GM19468 (cell line): ENCODE measurements around the gene STK10.

Source experiments
- ATAC-seq: cut with Tn5 transposase; IDR thresholded peaks from one replicate; pipeline ENCODE4 v1.9.1; 2021; ENCODE audit warnings: mild to moderate bottlenecking, moderate library complexity, moderate number of reproducible peaks; ENCODE audit not compliant: unreplicated experiment; ENCODE audit errors: extremely low read depth

The STK10 gene

DNA sequence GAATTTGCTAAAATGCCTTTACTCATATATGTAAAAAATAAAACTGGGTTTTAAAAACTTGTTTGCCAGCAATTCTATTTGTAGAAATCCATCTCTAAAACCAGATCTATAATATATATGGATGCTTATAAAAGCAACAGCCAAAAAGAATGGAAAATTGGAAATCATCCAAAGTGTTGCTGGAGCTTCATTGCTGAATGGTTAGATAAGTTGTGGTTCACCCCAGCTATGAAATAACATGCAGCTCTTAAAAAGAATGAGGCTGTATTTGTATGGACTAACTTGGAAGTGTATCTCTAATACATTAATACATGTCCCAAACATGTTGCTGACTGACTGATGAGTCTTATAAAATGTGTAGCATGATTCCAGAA lies 76.2 kb downstream of the STK10 start:
- no peak for ATAC-seq

DNA sequence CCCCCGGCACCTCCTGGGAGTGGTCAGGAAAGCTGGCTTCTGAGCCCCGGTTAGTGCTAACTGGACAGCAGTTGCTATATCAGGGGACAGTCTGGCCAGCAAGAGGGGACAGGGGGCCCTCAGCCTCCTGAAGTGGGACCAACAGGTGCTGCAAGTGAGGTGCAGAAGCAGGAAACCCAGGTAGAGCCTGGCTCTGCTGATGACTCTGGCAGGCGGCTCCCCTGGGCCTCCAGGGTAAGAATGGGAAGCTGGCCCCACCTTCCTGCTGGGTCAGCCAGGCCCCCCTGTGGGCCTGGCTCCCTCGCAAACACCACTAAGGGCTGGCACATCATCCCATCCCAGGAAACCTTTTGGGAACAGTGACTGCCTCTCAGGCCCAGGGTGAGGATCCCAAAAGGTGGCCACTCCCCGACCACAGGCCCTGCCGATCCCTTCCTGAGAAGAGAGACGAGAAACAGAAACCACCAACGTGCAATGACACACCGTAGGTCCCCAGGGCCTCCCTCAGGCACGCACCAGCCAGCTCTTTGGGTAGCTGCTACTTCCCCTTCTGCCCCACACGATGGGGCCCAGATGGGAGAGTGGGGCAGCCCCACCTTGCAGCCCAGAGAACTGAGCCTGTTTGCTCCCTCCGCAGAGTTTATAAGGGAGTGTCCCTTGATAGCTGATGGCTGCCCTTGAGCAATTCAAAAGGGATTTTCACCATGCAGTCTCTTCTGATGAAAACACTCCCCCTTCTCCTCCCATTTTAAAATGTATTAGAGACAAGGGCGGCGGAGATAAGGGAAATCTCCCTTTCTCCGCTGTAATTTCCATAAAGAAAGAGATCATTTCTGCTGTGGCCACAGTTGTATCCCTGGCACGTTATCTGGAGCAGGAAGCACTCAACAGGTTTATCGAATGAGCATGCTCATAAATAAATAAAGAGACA lies 76.8 kb downstream of the STK10 start:
- ATAC-seq, result peak; percentile 70

DNA sequence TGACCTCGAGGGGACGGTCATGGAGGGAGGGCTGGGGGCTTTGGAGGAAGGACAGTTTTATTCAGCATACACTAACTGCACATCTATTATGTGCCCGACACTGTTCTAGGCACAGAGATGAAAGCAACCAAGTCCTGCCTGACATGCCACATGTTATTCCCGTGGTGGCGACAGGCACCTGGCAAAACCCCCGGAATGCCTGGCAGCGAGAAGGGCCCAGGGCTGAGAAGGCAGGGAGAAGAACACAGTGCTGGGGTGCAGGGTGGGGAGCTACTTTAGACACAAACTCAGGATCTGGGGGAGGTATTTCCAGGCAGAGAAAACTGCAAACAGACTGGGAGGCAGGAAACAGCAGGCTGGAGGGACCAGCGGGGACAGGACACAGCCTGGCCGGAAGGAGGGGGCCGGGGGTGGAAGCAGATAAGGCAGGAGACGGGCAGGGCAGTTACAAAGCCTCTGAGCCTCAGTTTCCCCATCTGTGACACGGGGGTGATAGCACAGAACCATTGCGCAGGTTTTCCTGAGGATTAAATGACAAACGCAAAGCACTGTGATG lies 77.7 kb downstream of the STK10 start:
- ATAC-seq, result no peak

DNA sequence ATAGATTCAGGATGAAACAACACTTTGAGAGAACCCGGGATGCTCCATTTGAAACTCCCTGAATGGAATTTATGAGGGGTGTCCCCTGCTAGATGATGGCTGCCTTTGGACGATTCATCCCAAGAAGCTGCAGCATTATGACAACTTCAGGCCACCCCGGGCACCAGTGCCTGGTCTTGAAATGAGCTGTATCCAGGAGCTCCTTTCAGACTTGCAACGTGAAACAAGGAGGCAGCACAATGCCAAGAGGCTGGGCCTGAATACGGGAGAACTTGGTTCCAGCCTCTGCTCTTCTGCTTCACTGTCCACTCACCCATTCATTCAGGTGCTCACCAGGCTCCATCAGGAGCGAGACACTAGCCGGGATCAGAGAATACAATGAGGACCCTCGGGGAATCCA lies 78.3 kb downstream of the STK10 start:
- no peak for ATAC-seq

DNA sequence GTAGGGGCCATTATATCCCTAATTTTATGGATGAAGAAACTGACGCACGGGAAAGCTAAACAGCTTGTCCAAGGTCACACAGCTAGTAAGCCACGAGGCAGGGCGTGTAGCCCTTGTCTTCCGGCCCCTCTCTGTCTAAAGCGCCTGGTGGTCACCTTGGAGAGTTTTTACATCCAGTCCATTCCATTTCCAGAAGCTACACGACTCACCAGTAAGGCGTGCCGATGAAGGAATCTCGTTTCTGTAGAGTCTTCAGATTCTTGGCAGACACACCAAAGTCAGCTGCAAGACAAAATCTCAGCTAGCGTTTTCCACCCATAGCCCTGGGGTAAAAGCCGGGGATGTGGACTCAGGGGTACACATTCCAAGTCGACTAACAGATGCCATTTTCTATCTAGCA lies 80.5 kb downstream of the STK10 start:
- no peak for ATAC-seq

DNA sequence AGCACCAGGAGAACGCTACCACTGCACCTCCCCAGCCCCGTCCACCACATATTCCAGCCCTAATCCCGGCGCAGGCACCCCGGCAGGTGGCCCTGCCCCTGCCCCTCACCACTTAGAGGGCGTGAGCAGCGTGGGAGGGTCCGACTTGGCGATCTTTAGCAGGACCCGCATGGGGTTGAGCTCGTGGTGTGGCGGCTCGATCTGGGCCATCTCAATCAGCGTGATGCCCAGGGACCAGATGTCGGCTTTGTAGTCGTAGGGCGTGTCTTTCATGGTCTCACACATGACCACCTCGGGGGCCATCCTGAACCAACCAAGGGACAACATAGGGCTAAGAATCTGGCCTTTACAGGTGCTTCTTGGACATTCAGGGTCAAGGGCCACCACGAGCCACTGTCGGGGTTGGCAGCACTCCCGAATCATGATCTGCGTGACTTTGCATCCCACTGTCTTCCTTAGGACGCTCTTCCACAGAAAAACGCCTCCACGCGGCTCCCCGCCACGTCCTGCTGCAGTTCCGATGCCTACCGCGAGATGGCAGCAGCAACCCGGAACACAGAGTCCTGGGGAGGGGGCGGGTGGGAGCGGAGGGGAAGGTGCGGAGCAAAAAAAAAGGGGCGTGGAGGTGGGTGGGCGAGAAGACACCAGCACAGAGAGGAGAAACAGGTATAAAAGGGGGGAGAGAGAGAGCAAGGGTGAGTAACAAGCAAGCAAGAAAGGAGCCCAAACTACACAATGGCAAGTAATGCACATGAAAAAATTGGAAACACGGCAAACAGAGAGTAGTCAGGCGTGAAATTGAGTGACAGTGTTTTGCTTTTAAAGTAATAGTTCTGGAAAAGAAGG lies 81.3 kb downstream of the STK10 start:
- no peak for ATAC-seq

DNA sequence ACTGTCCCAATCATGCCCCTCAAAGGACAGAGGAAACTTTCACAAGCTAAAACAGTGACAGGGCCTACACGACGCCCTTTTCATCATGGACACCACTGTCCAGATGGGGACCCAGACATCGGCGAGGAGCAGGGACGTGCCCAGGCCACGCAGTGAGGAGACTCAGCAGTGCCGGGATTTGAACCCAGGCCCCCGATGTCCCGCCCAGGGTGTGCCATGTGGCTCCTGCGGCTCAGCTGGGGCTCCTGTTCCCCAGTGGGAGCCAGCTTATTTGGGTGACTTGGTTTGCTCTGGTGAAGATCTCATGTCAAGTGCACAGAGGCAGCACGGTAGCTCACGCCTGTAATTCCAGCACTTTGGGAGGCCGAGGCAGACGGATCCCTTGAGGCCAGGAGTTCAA lies 82.2 kb downstream of the STK10 start:
- ATAC-seq, result no peak

DNA sequence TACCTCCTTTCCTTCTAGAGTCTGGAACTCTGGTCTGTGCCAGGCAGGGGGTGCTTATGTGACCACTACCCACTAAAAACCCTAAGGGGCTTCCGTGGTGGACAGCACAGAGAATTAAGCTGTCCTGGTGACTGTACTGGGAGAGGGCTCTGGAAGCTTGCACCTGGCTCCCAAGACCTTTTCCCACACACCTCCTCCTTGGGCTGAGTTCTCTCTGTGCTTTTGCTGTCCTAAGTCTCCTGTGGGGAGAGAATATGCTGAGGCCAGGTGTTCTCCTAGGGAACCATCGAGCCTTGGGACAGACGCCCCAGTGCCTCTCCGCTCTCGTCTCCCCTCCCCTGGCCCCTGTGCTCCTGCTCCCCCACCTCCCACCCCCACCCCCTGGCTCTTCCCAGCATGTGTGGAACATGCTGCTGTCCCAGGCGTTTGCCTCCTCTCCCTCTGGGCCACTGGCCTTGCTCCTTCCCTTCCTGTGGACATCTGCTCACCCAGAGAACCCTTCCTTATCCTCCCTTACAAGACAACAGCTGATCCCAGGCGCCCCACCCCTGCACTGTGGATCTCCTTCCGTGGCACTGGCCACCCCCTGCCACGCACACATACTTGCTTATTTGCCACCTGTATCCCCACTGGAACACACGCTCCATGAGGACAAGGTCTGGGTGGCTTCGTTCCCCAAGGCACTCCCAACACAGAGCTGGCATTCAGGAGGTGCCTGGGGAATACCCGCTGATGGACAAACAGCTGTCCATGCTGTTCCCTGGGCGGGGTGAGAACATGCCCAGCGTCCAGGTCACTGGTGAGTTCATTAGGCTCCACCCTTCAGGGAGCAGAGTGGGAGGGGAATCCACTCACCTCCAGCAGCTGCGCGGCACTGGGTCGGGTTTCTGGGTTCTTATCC lies 83.0 kb downstream of the STK10 start:
- ATAC-seq, result no peak

DNA sequence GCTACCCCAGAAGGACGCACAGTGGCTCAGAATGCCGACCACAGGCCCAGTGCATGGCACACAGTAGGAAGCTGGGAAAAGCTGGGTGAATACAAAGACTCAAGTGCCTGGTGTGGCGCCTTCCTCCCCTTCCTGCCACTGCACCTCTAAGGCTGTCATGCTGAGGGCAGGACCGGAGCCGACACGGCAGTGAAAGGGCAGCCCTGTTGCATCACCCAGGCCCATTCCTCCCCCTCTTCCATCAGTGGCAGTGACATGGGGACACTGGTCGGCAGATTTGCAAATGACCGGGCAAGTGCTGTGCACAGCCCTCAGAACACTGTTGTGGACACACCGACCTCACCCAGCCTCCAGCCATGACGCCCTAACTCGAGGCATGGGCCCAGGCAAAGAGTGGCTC lies 84.0 kb downstream of the STK10 start:
- no peak for ATAC-seq

DNA sequence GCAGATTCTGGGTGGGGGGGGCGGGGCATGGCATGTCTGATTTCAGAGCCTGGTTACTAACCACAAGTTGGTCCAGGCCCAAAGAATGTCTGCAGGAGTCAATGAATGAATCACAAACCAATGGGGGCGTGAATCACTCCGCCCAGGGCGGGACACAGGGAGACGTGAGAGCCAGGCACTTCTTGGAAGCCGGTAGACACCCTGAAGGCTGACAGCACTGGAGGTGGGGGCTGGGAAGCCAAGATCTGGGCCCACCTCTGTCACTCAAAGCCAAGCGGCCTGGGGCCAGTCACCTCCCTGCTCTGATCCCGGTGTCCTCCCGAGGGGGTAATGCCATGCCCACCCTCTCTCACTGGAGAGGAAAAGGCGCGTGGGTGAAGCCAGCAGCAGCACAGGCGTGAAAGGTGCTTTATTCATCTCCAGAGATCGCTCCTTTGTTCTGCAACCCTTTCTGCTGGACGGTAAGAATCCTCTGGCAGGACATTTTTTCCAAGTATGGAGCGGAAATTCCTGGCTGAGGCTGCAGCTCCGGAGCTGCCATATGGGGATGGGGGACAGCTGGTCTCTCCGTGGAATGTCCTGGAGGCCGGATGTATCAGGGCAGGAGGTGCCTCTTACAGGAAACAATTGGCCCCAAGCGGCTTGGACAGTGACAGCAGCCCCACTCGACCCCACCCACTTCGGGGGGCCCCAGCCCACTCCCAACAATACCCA lies 85.0 kb downstream of the STK10 start:
- no peak for ATAC-seq

DNA sequence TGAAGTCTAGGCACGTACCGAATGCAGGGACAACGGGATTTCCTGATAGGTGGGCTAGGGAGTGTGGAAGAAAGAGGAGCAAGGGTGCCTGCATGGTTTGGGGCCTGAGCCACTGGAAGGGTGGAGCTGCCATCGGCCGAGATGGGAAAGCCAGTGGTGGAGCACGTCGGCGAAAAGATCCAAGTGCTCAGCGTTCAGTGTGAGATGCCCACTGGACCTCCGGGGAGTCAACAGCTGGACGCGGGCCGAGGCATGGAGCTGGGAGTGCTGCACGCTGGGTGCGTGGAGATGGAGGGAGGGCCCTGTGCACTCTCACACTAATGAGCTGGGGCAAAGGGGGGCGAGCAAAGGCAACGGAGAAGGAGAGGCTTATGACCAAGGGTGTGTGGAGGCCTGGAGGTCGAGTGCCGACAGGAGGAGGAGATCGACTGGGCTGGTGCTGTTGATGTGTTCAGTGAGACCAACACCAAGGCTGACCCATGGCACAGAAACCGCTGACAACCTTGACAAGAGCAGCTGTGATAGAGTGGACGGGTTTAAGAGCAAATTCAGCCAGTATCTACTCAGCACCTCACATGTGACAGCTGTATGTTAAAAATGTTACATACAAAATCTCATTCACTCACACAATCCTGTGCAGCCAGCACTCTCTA lies 85.7 kb downstream of the STK10 start:
- ATAC-seq, result no peak

DNA sequence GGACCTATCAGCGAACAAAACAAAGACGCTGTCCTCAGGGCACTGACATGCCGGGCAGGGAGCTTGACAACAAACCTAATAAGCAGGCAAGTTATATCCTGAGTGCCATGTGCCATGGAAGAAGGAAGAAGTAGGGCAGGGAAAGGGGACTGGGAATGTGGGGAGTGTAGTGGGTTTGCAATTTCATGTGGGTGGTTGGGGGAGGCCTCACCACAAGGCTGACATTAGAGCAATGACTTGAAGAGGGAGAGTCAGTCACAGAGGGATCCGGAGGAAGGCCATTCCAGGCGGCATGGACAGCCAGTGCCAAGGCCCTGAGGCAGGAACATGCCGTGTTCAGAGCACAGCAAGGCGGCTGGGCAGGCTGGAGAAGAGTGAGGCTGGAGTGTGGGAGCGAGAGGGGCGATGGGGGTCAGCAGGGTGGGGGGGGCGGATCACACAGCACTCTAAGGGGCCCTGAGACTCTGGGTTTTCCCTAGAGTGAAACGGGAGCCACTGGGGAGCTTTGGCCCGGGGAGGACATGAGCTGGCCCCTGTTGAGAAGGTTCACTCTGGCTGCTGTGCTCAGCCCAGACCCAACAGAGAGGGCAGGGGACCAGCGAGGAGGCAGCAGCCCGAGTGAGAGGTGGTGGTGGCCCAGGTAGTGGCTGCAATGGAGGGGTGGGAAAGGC lies 86.3 kb downstream of the STK10 start:
- ATAC-seq, result no peak

DNA sequence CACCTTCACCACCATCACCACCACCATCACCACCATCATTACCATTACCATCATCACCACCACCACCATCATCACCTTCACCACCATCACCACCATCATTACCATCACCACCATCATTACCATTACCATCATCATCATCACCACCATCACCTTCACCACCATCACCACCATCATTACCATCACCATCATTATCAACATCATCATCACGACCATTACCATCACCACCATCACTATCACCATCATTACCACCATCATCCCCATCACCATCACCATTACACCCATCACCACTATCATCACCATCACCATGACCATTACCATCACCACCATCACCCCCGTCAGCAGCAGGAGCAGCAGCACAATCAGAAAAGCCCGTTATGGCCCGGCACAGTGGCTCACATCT lies 89.1 kb downstream of the STK10 start:
- no peak for ATAC-seq

DNA sequence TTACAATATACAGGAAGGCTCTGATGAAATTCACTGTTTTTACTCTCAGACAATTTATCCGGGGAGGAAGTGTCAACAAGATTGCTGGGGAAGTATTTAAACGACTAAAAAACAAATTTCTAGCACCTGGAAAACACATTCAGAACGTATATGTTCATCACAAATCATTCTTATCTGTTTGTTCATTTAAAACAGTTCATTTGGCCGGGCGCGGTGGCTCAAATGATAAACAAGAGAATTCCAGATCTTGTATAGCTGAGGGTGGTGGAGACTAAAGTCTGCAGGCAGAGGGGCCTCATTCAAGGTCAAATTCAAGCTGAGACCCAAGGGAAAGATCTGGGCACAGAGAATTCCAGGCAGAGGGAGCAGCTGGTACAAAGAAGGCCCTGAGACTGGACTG lies 90.0 kb downstream of the STK10 start:
- ATAC-seq, result no peak

DNA sequence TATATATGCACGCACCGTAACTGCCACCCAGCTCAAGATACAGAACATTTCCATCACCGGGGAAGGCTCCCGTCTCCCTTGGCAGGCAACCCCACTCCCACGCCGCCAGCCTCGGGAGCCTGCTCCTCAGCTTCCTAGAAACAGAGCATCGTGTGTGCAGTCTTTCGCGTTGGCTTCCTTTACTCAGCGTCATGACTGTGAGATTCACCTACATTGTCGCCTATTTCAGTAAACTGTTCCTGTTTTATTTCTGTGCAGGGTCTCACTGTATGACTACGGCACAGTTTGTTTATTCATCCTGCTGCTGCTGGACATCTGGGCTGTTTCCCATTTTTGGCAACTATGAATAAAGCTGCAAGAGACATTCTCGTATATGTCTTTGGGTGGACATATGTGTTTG lies 90.7 kb downstream of the STK10 start:
- ATAC-seq, result no peak

DNA sequence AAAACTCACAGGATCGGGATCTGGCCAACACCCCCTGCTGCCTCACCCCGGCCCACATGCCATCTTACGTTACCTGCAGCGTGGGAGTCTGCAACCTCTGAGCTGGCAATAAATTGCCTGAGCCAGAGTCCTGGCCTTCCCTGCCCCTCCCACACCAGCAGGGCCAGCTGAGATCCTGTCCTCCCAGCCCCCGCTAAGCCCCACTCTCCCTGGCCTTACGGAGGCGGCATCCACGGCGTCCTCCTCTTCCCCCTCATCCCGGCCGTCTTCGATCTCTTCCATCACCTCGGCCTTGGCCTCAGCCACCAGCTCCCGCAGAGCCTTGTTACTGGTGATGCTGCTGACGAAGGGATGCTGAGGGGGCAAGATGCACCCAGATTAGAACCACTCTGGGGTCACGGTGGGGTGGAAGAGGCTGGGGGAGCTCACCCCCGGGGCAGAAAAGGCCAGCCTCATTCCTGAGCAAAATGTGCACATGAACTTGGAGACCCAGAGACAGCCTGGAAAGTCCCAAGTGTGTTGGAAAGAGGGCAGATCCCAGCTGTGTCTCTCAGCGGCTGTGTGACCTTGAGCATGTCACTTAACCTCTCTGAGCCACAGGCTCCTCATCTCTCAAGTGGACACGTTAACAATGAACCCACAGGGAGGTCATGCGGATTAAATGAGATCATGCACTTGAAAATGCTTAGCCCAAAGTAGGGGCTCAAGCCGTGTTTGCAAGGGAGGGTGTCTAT lies 91.7 kb downstream of the STK10 start:
- ATAC-seq, result no peak

DNA sequence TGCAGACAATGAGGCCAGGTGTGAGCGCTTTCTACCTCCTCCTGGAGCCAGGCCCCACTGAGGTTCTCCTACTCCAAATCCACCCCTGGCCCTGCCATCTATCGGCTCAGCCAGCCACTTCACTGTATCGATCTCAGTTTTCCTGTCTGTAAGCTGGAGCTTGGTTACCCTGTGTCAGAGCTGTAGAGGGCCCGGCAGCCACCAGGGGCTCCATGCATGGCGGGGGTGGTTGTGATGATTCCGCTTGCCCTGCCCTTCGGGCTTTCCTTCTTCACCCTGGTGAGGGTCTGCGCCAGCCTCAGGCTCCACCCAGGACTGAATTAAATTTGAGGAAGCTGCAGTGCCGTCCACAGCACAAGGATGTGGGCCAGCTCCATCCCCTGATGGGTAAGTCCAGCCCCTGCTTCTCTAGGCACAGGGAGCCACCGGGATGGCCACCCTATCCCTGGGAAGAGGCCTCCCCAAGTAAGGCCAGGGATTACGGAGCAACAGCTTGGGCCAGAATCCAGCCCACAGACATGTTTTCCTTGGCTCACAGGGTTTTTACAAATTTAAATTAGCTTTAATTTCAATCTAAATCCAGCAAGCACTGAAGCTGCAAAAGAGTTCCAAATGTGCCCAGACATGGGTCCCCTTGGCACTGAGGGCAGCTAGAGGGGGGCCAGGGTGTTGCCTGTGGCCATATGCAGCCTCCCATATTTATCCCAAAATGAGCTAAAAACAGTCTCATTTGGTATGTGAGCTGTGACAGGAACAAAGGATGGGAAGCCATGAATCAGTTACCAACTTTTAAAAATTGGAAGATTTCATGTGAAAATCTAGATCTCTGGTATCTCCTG lies 92.4 kb downstream of the STK10 start:
- ATAC-seq, result no peak
